ENCODE data around the gene ZSCAN5B.

DNA sequence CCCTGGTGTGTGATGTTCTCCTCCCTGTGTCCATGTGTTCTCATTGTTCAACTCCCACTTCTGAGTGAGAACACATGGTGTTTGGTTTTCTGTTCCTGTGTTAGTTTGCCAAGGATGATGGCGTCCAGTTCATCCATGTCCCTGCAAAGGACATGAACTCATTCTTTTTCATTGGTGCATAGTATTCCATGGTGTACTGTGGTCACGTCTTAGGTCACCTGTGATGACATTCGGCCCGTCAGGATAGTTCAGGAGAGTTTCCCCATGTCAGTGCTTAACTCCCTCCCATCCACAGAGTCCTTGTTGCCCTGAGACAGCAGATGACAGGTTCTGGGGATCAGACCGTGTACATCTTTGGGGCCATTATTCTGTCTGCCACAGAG lies 47.9 kb downstream of the ZSCAN5B start:
- TF ChIP-seq, protein P1, sequence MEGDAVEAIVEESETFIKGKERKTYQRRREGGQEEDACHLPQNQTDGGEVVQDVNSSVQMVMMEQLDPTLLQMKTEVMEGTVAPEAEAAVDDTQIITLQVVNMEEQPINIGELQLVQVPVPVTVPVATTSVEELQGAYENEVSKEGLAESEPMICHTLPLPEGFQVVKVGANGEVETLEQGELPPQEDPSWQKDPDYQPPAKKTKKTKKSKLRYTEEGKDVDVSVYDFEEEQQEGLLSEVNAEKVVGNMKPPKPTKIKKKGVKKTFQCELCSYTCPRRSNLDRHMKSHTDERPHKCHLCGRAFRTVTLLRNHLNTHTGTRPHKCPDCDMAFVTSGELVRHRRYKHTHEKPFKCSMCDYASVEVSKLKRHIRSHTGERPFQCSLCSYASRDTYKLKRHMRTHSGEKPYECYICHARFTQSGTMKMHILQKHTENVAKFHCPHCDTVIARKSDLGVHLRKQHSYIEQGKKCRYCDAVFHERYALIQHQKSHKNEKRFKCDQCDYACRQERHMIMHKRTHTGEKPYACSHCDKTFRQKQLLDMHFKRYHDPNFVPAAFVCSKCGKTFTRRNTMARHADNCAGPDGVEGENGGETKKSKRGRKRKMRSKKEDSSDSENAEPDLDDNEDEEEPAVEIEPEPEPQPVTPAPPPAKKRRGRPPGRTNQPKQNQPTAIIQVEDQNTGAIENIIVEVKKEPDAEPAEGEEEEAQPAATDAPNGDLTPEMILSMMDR (IDR thresholded peaks at IDR 0.05 in 2 of 3, conservative IDR thresholded peaks at IDR 0.05 in 1 of 3; ENCODE audit: insufficient read depth in 2 of 3, low read depth in 1 of 3, low read length in 3 of 3), result no peak
- TF ChIP-seq POLR2A (conservative IDR thresholded peaks at IDR 0.05), result no peak
- no peak for TF ChIP-seq ARHGAP35 (IDR thresholded peaks at IDR 0.05; ENCODE audit: partially characterized antibody)
- no peak for TF ChIP-seq HDAC2 (IDR thresholded peaks at IDR 0.05)
- no peak for TF ChIP-seq ZNF121 (CRISPR knock-in tag; conservative IDR thresholded peaks at IDR 0.05)
- no peak for TF ChIP-seq EHMT2 (IDR thresholded peaks at IDR 0.05)
- TF ChIP-seq, protein P2, sequence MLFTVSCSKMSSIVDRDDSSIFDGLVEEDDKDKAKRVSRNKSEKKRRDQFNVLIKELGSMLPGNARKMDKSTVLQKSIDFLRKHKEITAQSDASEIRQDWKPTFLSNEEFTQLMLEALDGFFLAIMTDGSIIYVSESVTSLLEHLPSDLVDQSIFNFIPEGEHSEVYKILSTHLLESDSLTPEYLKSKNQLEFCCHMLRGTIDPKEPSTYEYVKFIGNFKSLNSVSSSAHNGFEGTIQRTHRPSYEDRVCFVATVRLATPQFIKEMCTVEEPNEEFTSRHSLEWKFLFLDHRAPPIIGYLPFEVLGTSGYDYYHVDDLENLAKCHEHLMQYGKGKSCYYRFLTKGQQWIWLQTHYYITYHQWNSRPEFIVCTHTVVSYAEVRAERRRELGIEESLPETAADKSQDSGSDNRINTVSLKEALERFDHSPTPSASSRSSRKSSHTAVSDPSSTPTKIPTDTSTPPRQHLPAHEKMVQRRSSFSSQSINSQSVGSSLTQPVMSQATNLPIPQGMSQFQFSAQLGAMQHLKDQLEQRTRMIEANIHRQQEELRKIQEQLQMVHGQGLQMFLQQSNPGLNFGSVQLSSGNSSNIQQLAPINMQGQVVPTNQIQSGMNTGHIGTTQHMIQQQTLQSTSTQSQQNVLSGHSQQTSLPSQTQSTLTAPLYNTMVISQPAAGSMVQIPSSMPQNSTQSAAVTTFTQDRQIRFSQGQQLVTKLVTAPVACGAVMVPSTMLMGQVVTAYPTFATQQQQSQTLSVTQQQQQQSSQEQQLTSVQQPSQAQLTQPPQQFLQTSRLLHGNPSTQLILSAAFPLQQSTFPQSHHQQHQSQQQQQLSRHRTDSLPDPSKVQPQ (CRISPR knock-in tag; IDR thresholded peaks at IDR 0.05; ENCODE audit: borderline replicate concordance), result no peak
- TF ChIP-seq, protein P3, sequence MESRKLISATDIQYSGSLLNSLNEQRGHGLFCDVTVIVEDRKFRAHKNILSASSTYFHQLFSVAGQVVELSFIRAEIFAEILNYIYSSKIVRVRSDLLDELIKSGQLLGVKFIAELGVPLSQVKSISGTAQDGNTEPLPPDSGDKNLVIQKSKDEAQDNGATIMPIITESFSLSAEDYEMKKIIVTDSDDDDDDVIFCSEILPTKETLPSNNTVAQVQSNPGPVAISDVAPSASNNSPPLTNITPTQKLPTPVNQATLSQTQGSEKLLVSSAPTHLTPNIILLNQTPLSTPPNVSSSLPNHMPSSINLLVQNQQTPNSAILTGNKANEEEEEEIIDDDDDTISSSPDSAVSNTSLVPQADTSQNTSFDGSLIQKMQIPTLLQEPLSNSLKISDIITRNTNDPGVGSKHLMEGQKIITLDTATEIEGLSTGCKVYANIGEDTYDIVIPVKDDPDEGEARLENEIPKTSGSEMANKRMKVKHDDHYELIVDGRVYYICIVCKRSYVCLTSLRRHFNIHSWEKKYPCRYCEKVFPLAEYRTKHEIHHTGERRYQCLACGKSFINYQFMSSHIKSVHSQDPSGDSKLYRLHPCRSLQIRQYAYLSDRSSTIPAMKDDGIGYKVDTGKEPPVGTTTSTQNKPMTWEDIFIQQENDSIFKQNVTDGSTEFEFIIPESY (CRISPR knock-in tag; IDR thresholded peaks at IDR 0.05), result no peak
- TF ChIP-seq CBX1 (IDR thresholded peaks at IDR 0.05; ENCODE audit: low read depth), result no peak
